Measurements from ENCODE around the gene ENTPD2.

GRCh38 chr9:137017071-137017470 is 36.8 kb downstream of the ENTPD2 start:
- TF ChIP-seq CTCF (tag by site-specific recombination; IDR thresholded peaks at IDR 0.05): no peak
- no peak for TF ChIP-seq TCF7L2 (IDR thresholded peaks at IDR 0.05; ENCODE audit: borderline replicate concordance, low read depth, low read length)
- TF ChIP-seq, protein P1, sequence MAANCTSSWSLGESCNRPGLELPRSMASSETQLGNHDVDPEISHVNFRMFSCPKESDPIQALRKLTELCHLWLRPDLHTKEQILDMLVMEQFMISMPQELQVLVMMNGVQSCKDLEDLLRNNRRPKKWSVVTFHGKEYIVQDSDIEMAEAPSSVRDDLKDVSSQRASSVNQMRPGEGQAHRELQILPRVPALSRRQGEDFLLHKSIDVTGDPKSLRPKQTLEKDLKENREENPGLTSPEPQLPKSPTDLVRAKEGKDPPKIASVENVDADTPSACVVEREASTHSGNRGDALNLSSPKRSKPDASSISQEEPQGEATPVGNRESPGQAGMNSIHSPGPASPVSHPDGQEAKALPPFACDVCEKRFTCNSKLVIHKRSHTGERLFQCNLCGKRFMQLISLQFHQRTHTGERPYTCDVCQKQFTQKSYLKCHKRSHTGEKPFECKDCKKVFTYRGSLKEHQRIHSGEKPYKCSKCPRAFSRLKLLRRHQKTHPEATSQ (tag by site-specific recombination; IDR thresholded peaks at IDR 0.05): no peak
- no peak for TF ChIP-seq ZFP3 (tag by site-specific recombination; IDR thresholded peaks at IDR 0.05; ENCODE audit: low read depth)
- no peak for TF ChIP-seq KLF9 (tag by site-specific recombination; IDR thresholded peaks at IDR 0.05; ENCODE audit: low read depth)
- no peak for TF ChIP-seq KLF8 (tag by site-specific recombination; IDR thresholded peaks at IDR 0.05)
- TF ChIP-seq, protein P2, sequence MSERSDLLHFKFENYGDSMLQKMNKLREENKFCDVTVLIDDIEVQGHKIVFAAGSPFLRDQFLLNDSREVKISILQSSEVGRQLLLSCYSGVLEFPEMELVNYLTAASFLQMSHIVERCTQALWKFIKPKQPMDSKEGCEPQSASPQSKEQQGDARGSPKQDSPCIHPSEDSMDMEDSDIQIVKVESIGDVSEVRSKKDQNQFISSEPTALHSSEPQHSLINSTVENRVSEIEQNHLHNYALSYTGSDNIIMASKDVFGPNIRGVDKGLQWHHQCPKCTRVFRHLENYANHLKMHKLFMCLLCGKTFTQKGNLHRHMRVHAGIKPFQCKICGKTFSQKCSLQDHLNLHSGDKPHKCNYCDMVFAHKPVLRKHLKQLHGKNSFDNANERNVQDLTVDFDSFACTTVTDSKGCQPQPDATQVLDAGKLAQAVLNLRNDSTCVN (tag by site-specific recombination; optimal IDR thresholded peaks at IDR 0.05): no peak
- no peak for TF ChIP-seq PRDM4 (tag by site-specific recombination; IDR thresholded peaks at IDR 0.05)
- TF ChIP-seq ZNF121 (tag by site-specific recombination; IDR thresholded peaks at IDR 0.05): no peak
- no peak for TF ChIP-seq REPIN1 (tag by site-specific recombination; IDR thresholded peaks at IDR 0.05; ENCODE audit: low read depth)
- TF ChIP-seq, protein P3, sequence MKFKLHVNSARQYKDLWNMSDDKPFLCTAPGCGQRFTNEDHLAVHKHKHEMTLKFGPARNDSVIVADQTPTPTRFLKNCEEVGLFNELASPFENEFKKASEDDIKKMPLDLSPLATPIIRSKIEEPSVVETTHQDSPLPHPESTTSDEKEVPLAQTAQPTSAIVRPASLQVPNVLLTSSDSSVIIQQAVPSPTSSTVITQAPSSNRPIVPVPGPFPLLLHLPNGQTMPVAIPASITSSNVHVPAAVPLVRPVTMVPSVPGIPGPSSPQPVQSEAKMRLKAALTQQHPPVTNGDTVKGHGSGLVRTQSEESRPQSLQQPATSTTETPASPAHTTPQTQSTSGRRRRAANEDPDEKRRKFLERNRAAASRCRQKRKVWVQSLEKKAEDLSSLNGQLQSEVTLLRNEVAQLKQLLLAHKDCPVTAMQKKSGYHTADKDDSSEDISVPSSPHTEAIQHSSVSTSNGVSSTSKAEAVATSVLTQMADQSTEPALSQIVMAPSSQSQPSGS (tag by site-specific recombination; IDR thresholded peaks at IDR 0.05; ENCODE audit: low read depth): no peak
- TF ChIP-seq ZNF548 (tag by site-specific recombination; IDR thresholded peaks at IDR 0.05): no peak
